NK-92 treated with Interleukin-12 subunit alpha and Interleukin-12 subunit beta, amount 100 ng/mL, for 24 hours (cell line): ENCODE results near the gene HOXA2.

Experiments used
- DNase-seq: peaks from one replicate; lab custom pipeline; 2025; lab: John Stamatoyannopoulos, UW

HOXA2 gene

DNA sequence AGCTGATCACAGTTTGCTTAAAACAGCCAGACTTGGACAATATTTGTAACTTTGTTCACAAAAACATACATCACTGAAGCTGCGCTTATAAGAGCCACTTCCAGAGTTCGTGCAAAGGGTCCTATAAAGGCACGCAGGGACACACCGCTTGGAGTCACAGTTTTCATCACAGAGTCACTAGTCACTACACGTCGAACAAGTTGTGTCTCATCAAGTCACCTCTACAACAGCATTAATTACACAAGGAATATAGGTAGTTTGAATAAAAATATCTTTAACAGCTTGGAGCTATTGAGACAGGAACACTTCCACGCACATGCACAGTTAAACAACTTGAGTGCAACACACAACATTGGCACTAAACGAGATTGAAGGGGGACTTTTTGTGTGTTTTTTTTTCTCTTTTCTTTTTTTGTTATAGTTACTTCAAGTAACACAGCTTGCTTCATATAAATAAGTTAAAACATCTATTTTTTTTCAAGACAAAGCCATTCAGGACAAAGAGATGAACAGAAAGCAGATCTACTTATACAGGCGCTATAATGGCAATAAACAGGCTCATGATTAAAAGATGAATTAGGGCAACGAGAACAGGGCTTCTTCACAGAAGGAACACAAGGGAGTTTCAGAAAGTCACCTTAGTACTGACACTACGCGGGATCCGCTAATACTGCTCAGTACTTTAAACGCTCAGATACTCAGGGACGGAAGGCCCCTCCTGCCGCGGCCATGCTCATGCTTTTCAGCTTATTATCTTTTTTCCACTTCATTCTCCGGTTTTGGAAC lies 38.8 kb upstream of the HOXA2 start:
- DNase-seq = no peak

- no peak for DNase-seq
These were observed 37.8 kb upstream of the HOXA2 start for GRCh38 chr7:27140126-27140857.

DNA sequence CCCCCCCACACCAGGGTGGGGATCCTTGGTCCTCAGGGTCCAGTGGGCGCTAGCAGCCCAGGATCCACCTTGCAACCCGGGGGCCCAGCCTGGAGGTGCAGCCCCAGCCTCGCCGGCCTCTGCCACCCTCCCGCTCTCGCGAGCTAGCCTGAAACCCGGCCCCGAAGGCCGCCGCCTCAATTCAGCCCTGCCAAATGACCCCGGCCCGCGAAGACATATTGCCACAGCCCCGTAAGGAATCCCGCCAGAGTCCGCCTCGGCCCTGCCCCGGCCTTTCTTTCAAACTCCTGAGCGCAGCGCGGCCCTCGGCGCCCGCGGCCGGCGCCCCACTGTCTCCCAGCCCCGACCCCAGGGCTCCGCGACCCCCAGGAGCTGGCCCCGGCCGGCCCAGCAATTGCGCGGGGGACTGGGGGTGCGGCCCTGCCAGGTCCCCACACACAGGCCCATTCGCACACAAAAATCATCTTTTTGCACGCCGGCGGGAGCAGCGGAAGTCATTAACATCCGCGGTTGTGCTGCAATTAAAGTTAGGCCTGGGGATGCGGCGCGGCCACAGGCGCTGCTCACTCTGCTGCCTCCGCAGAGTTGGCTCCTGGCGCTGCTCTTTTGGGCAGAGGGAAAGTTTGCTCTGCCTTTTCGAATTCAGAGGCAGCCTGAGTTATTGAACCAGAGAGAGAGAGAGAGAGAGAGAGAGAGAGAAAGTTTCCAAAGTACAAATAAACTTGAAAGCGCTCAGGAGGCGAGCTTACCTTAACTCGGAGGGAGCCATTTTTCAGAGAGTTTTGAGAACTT lies 37.0 kb upstream of the HOXA2 start:
- DNase-seq = no peak

DNA sequence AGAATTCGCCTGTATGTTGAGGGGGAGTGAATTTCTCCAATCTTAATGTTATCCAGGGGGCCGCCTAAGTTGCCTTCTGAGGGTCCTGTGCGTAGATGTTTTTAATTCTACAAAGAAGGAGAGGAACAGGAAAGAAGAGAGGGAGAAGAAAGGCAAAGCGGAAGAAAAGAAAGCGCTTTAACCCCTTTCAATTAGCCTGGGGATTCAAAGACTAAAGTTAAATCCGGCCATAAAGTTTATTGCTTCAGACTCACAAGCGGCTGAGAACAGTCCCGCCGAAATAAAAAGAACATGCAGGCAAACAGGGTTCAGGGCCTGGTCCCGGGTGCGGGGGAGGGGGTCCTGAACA lies 36.5 kb upstream of the HOXA2 start:
- no peak for DNase-seq

DNA sequence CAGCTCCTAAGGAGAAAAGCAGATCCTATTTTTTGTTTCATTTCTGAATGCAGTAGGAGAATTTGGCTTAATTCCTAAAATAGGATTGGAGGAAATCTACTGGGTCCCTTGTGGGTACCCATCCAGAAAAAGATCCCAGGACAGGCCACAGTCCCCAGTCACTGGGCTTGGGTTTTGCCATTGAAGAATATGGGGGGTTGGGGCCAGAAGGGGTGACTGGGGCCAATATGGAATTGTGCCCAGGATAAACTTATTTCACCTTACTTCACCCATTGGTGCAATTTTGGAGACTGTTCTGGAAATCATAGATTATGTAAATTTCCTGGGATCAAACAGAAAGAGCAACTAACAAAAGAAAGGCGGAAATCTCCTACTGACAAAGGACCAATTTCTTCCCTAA lies 36.0 kb upstream of the HOXA2 start:
- DNase-seq = no peak

DNA sequence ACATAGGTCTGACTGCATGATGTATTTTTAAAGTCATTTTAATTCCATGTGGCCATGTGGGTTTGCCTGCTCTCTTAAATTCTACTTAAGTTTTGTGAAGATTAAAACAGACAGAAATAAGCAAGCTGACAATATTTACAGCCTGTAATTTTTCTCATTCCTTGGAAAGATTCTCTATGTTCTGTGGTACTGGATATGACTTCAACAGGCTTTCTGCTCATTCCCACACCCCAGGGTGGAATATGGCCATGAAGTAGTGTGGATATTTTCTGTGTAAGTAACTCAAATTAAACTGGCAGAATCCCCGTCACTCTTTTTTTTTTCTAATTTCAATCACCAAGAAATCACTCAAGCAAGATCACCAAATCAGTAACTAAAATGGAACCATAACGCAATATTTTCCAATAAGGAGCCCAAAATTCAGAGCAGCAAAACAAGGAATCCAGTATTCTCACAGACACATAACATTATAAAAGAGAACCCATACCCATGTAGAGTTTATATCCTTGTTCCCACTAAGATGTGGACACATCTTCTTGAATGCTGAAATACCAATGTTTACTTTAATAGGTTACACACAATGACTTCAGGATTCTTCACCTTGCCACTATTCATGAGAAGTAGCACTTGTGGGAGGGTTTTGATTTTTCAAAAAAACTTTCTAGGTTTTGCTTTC lies 35.3 kb upstream of the HOXA2 start:
- DNase-seq = no peak

GRCh38 chr7:27134392-27134791 lies 31.9 kb upstream of the HOXA2 start:
- DNase-seq = no peak

DNA sequence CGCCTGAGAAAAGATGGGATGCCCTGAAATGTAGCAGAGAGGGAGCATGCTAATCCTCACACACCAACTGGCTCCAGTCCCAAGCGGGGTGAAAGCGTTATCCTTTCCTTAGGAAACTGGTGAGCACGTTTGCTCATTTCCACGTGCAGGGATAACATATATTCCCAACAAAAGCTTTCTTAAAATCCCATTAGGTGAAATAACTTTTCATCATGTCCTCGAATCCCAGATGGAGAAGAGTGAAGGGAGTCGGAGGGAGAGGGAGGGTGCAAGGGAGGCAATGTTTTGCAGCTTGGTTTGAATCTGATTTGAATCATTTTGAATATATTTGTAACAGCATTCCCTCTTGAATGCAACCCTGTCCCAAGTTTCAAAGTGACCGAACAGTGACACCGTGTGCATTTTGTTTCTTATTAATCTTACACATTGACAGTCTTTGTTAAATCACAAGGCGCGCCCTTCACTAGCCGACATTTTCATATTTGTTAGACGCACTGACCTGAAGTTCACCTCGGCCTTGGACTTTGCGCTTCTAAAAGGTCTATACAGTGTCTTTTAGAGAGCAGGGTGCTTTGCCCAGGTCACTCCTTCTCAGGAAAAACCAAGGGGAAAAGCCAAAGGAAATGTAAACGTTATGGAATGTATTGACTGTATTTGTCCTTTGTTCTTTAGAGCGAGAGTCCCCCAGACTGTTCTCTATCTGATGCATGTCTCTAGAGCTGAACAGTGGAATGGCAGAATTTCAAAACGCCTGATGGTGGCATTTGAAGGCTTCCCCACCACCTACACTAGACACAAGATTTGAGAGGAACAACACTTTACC lies 31.1 kb upstream of the HOXA2 start:
- DNase-seq = no peak

GRCh38 chr7:27132978-27133377 lies 30.5 kb upstream of the HOXA2 start:
- DNase-seq = no peak

- DNase-seq = no peak
These were observed 29.7 kb upstream of the HOXA2 start for GRCh38 chr7:27132214-27132613.

- DNase-seq = no peak
These were observed 28.9 kb upstream of the HOXA2 start for GRCh38 chr7:27131390-27131819.

DNA sequence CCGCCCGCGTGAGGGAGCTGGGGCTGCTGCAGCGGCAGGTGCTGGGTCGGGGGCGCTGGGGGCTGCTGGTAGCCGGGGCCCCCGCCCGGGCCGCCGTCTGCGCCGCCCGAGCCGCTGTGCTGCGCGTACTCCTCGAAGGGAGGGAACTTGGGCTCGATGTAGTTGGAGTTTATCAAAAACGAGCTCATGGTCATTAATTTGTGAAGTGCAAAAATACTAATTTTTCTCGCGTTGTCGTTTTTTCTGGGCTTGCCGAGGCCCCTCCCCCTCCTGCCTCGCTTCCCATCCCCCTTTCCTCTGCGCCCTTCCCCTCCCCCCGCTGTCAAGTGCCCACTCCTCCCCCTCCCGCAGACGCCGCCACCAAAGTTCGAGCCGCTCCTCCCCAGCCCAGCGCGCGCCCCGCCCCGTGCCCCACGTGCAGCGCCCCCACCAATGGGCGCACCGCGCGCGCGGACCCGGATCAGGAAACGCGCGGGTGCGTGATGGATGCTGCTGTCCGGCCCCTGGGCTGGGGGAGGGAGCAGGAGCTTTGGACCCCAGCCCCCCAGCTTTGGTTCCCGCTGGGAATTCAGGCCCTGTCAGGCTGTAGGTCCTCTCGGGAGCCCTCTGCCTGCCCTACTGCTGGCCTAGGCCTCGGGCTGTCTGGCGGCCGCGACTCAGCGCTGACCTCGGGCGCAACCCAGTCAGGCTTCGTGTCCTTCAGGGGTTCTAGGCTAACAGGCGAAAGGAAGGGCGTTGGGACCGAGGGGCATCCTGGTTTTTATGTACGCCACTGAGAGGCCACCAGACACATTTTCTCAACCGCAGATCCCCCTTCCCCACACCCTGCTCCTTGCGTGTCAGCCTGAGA lies 28.3 kb upstream of the HOXA2 start, which contains the start of gene HOXA4:
Gene HOXA4 (minus strand): TSS at position 218 of the 850 bp plus-strand sequence. CDS start 24 bp downstream, at position 194.
- DNase-seq = peak; percentile 78

DNA sequence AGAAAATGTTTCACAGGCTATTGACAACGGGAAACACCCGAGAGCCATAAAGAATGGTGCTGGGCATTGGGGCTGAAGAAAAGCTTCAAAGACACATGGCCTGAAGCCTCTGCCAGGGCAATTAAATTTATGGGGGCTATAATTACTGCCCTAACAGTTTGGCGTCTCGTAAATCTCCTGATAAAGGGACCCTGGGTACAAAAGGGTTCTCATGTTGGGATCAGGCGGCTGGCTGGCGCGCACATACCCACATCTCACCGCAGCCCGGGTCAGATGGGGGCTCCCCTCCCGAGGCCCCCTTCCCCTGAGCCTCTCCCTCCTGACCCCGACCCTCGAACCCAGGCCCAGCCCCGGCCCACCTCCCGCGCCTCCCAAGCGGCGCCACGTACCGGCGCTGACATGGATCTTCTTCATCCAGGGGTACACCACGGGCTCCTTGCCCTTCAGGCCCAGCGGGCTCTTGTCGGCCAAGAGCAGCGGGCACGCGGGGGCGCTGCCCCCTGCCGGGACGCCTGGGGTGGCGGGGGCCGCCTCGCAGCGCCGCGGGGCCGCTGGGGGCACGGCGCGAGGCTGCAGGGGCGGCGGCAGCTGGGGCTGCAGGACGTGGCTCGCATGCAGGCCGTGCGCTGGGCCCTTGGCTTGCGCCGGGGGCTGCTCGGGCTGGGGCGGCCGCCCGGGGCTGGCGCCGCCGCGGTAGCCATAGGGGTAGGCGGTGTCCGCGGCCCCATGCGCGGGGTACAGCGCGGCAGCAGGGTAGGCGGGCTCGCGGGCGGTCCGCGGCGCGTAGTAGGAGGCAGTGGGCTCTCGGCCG lies 27.5 kb upstream of the HOXA2 start:
- DNase-seq = no peak

- no peak for DNase-seq
These were observed 26.6 kb upstream of the HOXA2 start for GRCh38 chr7:27128776-27129728.

- no peak for DNase-seq
These were observed 25.6 kb upstream of the HOXA2 start for GRCh38 chr7:27128034-27128433.

DNA sequence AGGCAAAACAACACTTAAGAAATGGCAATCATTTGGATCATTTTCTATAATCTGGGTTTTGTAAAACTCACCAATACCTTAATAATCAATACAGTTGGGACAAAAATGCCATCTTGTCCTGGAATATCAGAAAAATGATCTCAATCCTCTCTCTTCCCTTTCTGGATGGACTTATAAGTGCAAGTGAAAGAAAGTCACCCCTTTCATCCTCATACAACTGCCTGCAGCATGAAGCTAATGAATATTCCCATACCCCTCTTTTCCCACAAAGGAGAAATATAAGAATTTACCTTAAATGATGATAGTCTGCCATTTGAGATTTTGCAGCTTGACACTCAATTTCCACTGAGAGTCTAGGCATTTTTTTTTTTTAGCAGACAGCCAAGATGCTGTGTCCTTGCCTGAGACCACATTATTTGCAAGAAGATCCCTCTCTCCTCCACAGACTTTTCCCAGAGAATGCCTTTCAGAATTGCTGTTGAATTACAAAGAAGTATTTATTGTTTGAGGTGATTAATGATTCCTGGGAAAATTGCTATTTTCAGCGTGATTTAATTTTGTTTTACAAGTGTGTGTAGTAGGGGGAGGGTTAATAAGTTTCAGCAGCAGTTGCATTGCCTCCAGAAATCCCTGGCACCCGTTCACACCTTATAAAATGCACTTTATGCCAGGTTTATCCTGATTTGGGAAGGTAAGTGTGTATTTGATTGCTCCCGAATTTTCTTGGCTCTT lies 24.3 kb upstream of the HOXA2 start:
- DNase-seq = no peak

- DNase-seq = no peak
These were observed 23.5 kb upstream of the HOXA2 start for GRCh38 chr7:27125986-27126394.
